ENCODE measurements around the gene ZNF616.

The ZNF616 gene

DNA sequence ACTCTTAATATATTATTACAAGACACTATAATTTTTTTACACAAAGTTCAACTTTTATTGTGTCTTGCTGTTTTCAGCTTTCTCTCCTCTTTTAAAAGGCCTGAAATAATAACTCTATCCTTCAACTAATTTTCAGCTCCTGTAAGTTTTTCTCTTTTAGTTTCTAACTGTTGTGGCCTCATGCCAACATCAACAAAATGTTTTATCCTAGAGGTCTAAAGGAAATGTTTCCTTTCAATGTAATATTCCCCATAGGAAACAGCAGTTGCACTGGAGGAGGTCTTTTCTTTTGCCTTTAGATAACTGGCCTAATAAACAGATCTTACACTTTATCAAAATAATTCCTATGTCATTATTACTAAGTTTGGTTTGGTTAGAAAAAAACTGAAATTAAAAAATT, 8.5 kb upstream of the ZNF616 start:
- Histone ChIP-seq H3K9me3 (ENCODE audit: control insufficient read depth, low read length) (peaks cover 35% of the 10 kb centered on the region), H3K4me1 (ENCODE audit: control insufficient read depth, insufficient read depth, low read length, poor library complexity, severe bottlenecking) (no peaks in the 10 kb centered on the region), H3K4me3 (ENCODE audit: extremely low read depth, insufficient read depth, low read length, poor library complexity, severe bottlenecking) (no peak overlapping the region), H3K36me3 (ENCODE audit: control insufficient read depth, insufficient read depth, low read length) (no peaks in the 10 kb centered on the region), H3K27ac (ENCODE audit: low read depth, low read length, severe bottlenecking) (no peak overlapping the region)

DNA sequence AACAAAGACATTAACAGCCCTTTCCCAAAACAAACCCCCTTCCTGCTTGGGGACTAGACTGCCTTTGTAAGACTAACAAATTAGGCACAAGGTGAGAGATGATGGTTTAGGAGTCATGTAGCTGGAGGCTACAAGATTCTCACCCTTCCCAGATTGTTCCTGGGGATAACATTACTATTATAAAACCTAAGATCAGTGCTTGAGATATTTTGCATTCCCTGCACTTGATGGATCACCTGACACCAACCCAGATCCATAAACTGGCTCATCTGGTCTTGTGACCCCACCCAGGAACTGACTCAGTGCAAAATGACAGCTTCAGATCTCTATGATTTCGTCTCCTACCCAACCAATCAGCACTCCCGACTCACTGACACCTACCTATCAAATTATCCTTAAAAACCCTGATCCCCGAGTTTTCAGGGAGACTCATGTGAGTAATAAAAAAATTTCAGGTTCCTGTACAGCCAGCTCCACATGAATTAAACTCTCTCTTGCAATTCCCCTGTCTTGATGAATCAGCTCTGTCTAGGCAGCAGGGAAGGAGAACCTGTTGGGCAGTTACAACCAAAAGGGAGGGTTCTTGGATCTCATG, 2.4 kb upstream of the ZNF616 start:
- no peak overlapping the region for H3K27ac ChIP-seq (ENCODE audit: low read depth, low read length, severe bottlenecking)
- no peaks in the 10 kb centered on the region for H3K4me1 ChIP-seq (ENCODE audit: control insufficient read depth, insufficient read depth, low read length, poor library complexity, severe bottlenecking)
- 67 to 89% methylated on average over 1 to 2 of the region's 3 CpGs for WGBS, 2 experiments (ENCODE audit: insufficient coverage in 2 of 2)
- peaks cover 37% of the 10 kb centered on the region for H3K9me3 ChIP-seq (ENCODE audit: control insufficient read depth, low read length)
- no peak overlapping the region for H3K4me3 ChIP-seq (ENCODE audit: extremely low read depth, insufficient read depth, low read length, poor library complexity, severe bottlenecking)
- peaks cover 5% of the 10 kb centered on the region for H3K36me3 ChIP-seq (ENCODE audit: control insufficient read depth, insufficient read depth, low read length)

DNA sequence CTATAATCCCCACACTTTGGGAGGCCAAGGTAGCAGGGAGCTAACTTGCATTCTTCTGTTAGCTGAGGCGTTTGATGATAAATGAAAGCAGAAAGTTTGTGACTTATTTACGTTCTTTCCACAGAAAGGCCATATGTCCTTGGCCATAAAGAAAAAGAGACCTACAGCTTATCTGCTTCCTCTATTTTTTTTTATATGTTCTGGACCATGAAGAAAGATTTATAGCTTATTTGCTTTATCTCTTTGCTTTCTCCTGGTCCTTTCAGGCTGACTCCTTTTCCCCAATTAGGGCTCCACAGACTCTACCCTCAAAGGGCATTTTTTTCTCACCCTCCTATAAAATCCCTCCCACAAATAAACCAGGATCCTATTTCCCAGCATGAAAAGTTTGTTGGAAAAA, 1.5 kb upstream of the ZNF616 start:
- WGBS, 2 experiments (ENCODE audit: insufficient coverage in 2 of 2) = no CpG with 5 or more reads among the region's 2 CpGs
- H3K4me3 ChIP-seq (ENCODE audit: extremely low read depth, insufficient read depth, low read length, poor library complexity, severe bottlenecking) = no peak overlapping the region

DNA sequence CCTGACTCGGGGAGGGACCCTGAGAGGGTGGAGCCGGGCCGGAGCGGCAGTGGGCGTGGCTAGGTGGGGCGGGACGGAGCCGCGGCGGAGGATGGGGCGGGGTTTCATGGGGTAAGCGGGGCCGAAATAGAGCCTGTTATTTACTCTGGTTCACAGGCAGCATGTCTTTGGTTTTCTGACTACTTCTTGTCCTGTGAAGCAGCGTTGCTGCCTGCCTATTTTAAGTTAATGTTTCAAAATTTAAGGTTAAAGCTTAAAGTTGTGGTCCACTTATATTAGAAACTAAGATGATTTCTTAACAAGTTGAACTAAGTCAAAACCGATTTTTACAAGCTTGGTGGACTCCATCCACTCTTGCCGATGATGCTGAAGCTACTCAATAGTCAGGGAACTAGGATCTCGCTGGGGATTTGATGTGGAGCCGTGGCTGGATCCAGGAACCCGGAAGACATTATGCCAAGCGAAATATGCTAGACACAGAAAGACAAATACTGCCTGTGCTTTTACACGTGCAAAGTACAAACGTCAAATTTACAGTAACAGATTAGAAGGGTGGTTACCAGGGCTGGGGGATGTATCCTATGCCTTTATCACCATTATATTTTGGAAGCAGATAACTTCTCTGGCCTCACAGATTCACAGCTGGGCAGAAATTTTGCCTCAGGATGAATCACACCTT, 433 bp upstream of the ZNF616 start:
- Histone ChIP-seq H3K4me3 (ENCODE audit: extremely low read depth, insufficient read depth, low read length, poor library complexity, severe bottlenecking) (peak overlapping the region; percentile 73), H3K36me3 (ENCODE audit: control insufficient read depth, insufficient read depth, low read length) (peaks cover 20% of the 10 kb centered on the region), H3K9me3 (ENCODE audit: control insufficient read depth, low read length) (peaks cover 46% of the 10 kb centered on the region), H3K4me1 (ENCODE audit: control insufficient read depth, insufficient read depth, low read length, poor library complexity, severe bottlenecking) (no peaks in the 10 kb centered on the region), H3K27ac (ENCODE audit: low read depth, low read length, severe bottlenecking) (peak overlapping the region; percentile 16)
- 54 to 90% methylated on average over 6 to 14 of the region's 22 CpGs for WGBS, 2 experiments (ENCODE audit: insufficient coverage in 2 of 2)

More for the DNA sequence above, 1.5 kb upstream of the ZNF616 start:
- Histone ChIP-seq H3K27ac (ENCODE audit: low read depth, low read length, severe bottlenecking) (no peak overlapping the region), H3K4me1 (ENCODE audit: control insufficient read depth, insufficient read depth, low read length, poor library complexity, severe bottlenecking) (no peaks in the 10 kb centered on the region), H3K36me3 (ENCODE audit: control insufficient read depth, insufficient read depth, low read length) (peaks cover 14% of the 10 kb centered on the region), H3K9me3 (ENCODE audit: control insufficient read depth, low read length) (peaks cover 35% of the 10 kb centered on the region)

DNA sequence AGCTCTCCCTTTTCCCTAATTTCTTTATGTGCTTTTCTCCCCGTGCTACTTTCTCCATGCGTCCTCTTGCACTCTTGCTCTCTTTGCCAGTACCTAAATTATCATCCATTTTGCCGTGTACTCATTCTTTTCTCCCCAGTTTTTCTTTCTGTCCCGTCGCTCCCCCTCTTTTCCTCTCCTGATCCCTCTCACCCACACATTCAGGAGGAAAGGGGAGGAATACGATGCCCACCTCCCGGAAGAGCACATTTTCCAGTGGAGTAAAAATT, 821 bp downstream of the ZNF616 start:
- WGBS, 2 experiments (ENCODE audit: insufficient coverage in 2 of 2) = 0% methylated on average over 4 to 5 of the region's 7 CpGs
- H3K27ac ChIP-seq (ENCODE audit: low read depth, low read length, severe bottlenecking) = peak overlapping the region; percentile 93

DNA sequence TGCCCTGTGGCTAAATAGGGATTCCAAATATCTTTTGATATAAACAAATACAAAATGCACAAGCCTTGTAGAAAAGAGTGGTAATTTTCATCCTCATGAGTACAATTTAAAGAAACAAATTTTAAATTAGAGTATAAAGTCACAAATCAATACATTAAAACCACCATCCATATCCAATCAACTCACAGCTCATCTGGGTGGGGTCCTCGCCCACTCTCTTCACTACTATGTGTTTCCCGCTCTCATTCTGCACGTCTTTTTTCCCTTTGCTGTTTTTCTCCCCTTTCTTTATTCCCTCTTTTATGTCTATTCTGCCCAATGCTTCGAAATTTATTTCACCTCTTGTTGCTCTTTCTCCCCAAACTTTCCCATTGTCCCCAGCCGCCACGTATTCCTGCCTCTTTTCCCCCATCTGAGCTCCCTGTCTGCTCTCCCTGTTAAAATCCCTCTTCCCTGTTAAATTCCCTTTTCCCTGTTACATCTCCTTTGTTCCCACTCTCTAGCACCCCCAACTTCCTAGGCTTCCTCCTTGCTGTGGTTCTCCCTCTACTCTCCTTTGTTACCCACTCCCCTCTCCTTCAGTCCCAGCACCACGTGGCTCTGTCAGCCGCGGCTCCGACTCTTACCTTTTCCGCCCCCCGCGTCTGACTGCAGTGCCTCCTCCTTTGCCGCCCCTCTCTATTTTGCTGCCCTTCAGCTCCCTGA, 1.3 kb downstream of the ZNF616 start:
- Histone ChIP-seq H3K4me1 (ENCODE audit: control insufficient read depth, insufficient read depth, low read length, poor library complexity, severe bottlenecking) (no peaks in the 10 kb centered on the region), H3K27ac (ENCODE audit: low read depth, low read length, severe bottlenecking) (peak overlapping the region; percentile 93), H3K4me3 (ENCODE audit: extremely low read depth, insufficient read depth, low read length, poor library complexity, severe bottlenecking) (peak overlapping the region; percentile 73), H3K9me3 (ENCODE audit: control insufficient read depth, low read length) (peaks cover 58% of the 10 kb centered on the region), H3K36me3 (ENCODE audit: control insufficient read depth, insufficient read depth, low read length) (peaks cover 35% of the 10 kb centered on the region)
- WGBS, 2 experiments (ENCODE audit: insufficient coverage in 2 of 2) = 23 to 25% methylated on average over 14 of the region's 14 CpGs

More for the DNA sequence above, 821 bp downstream of the ZNF616 start:
- Histone ChIP-seq H3K4me1 (ENCODE audit: control insufficient read depth, insufficient read depth, low read length, poor library complexity, severe bottlenecking) (no peaks in the 10 kb centered on the region), H3K36me3 (ENCODE audit: control insufficient read depth, insufficient read depth, low read length) (peaks cover 30% of the 10 kb centered on the region), H3K4me3 (ENCODE audit: extremely low read depth, insufficient read depth, low read length, poor library complexity, severe bottlenecking) (peak overlapping the region; percentile 73), H3K9me3 (ENCODE audit: control insufficient read depth, low read length) (peaks cover 55% of the 10 kb centered on the region)

DNA sequence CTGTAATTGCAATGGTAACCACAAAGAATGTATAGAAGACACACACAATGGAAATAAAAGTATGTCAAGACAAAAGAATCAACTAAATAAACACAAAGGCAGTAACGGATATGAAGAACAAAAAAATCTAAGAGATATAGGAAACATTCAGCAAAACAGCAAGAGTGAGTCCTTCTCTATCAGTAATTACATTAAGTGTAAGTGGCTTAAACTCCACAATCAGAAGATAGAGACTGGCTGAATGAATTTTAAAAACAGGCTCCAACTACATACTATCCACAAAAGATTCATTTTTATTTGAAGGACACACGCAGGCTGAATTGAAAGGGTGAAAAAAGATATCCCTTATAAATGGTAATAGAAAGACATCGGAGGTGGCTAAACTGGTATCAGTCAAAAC, 19.5 kb downstream of the ZNF616 start:
- WGBS, 2 experiments (ENCODE audit: insufficient coverage in 2 of 2) = no CpG with 5 or more reads among the region's 3 CpGs
- Histone ChIP-seq H3K9me3 (ENCODE audit: control insufficient read depth, low read length) (peaks cover 74% of the 10 kb centered on the region), H3K36me3 (ENCODE audit: control insufficient read depth, insufficient read depth, low read length) (peaks cover 84% of the 10 kb centered on the region), H3K4me3 (ENCODE audit: extremely low read depth, insufficient read depth, low read length, poor library complexity, severe bottlenecking) (no peak overlapping the region), H3K4me1 (ENCODE audit: control insufficient read depth, insufficient read depth, low read length, poor library complexity, severe bottlenecking) (no peaks in the 10 kb centered on the region), H3K27ac (ENCODE audit: low read depth, low read length, severe bottlenecking) (no peak overlapping the region)

DNA sequence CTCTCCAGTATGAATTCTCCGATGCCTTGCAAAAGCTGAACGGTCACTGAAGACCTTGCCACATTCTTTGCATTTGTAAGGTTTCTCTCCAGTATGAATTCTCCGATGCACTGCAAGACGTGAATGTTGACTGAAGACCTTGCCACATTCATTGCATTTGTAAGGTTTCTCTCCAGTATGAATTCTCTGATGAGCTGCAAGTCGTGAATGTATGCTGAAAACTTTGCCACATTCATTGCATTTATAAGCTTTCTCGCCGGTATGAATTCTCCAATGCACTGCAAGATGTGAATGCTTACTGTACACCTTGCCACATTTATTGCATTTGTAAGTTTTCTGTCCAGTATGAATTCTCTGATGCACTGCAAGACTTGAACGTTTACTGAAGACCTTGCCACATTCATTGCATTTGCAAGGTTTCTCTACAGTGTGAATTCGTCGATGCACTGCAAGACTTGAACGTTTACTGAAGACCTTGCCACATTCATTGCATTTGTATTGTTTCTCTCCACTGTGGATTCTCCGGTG, 24.1 kb downstream of the ZNF616 start:
- peaks cover 68% of the 10 kb centered on the region for H3K36me3 ChIP-seq (ENCODE audit: control insufficient read depth, insufficient read depth, low read length)
- no peaks in the 10 kb centered on the region for H3K4me1 ChIP-seq (ENCODE audit: control insufficient read depth, insufficient read depth, low read length, poor library complexity, severe bottlenecking)
- H3K27ac ChIP-seq (ENCODE audit: low read depth, low read length, severe bottlenecking) = no peak overlapping the region
- peaks cover 85% of the 10 kb centered on the region for H3K9me3 ChIP-seq (ENCODE audit: control insufficient read depth, low read length)
- WGBS, 2 experiments (ENCODE audit: insufficient coverage in 2 of 2) = 92 to 97% methylated on average over 10 to 12 of the region's 12 CpGs
- H3K4me3 ChIP-seq (ENCODE audit: extremely low read depth, insufficient read depth, low read length, poor library complexity, severe bottlenecking) = no peak overlapping the region

DNA sequence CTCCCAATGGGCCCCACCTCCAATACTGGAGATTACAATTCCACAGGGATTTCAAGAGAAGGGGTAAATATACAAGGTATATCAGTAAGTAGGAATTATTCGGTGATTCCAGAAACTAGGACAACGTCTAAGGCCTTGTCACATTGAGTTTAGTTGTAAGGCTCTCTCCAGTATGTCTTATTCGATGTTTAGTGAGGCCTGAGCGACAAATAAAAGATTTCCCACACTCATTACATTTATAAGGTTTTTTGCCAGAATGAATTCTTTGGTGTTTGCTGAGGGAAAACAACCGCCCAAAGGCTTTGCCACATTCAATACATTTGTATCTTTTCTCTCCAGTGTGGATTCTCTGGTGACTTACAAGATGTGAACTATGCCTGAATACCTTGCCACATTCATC, 25.0 kb downstream of the ZNF616 start:
- peaks cover 83% of the 10 kb centered on the region for H3K9me3 ChIP-seq (ENCODE audit: control insufficient read depth, low read length)
- no peak overlapping the region for H3K27ac ChIP-seq (ENCODE audit: low read depth, low read length, severe bottlenecking)
- no peaks in the 10 kb centered on the region for H3K4me1 ChIP-seq (ENCODE audit: control insufficient read depth, insufficient read depth, low read length, poor library complexity, severe bottlenecking)
- 80 to 88% methylated on average over 2 to 3 of the region's 5 CpGs for WGBS, 2 experiments (ENCODE audit: insufficient coverage in 2 of 2)
- peaks cover 65% of the 10 kb centered on the region for H3K36me3 ChIP-seq (ENCODE audit: control insufficient read depth, insufficient read depth, low read length)
- no peak overlapping the region for H3K4me3 ChIP-seq (ENCODE audit: extremely low read depth, insufficient read depth, low read length, poor library complexity, severe bottlenecking)

DNA sequence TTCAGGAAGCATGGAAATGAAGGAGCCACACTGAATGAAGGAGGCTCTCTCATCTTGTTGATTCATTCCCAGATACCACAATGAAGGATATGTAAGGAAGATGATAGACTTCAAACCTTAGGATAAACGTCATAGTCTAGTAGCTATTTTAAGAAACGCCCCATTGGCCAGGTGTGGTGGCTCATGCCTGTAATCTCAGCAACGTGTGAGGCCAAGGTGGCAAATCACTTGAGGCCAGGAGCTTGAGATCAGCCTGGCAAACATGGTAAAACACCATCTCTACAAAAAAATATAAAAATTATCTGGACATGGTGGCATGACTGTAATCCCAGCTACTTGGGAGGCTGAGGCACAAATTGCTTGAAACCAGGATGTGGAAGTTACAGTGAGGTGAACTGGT, 27.1 kb downstream of the ZNF616 start:
- Histone ChIP-seq H3K27ac (ENCODE audit: low read depth, low read length, severe bottlenecking) (no peak overlapping the region), H3K36me3 (ENCODE audit: control insufficient read depth, insufficient read depth, low read length) (peaks cover 44% of the 10 kb centered on the region), H3K9me3 (ENCODE audit: control insufficient read depth, low read length) (peaks cover 71% of the 10 kb centered on the region), H3K4me1 (ENCODE audit: control insufficient read depth, insufficient read depth, low read length, poor library complexity, severe bottlenecking) (no peaks in the 10 kb centered on the region), H3K4me3 (ENCODE audit: extremely low read depth, insufficient read depth, low read length, poor library complexity, severe bottlenecking) (no peak overlapping the region)
- WGBS, 2 experiments (ENCODE audit: insufficient coverage in 2 of 2) = 96 to 100% methylated on average over 2 to 3 of the region's 3 CpGs

DNA sequence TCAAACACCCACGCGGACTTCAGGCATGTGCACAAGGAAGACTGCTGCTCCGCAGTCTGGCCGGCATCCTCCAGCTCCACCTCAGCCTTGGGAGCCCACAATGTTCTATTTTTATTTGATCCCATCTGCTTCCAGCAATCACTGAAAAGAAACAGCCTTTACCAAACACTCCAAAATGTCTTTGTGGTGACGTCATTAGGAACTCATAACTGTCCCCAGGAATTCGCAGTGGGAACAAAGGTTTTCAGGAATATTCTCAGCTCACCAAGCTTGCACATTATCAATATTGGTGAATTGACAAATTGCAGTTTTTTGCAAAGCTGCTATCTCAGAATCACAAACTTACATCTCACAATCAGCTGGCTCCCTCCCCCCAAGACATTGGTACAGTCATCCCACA, 29.0 kb downstream of the ZNF616 start:
- H3K27ac ChIP-seq (ENCODE audit: low read depth, low read length, severe bottlenecking) = no peak overlapping the region
- H3K36me3 ChIP-seq (ENCODE audit: control insufficient read depth, insufficient read depth, low read length) = peaks cover 28% of the 10 kb centered on the region
- 87 to 93% methylated on average over 5 of the region's 6 CpGs for WGBS, 2 experiments (ENCODE audit: insufficient coverage in 2 of 2)
- H3K9me3 ChIP-seq (ENCODE audit: control insufficient read depth, low read length) = peaks cover 71% of the 10 kb centered on the region
- H3K4me1 ChIP-seq (ENCODE audit: control insufficient read depth, insufficient read depth, low read length, poor library complexity, severe bottlenecking) = no peaks in the 10 kb centered on the region
- no peak overlapping the region for H3K4me3 ChIP-seq (ENCODE audit: extremely low read depth, insufficient read depth, low read length, poor library complexity, severe bottlenecking)
